Astrocyte (in vitro differentiated cells and primary cell): ENCODE measurements around the gene APLP1. TPM values are rescaled to one million over a fixed set of nuclear protein-coding genes. Genes with fewer than 3 reads are reported as not detected.

Source experiments
- DNase-seq: peaks from one replicate; pipeline ENCODE4 v3.0.0-alpha.2; 2010; ENCODE audit warnings: low read depth
- FAIRE-seq: peaks from 2 replicates; lab custom pipeline; 2011; peaks lifted over from hg19 to GRCh38; lab: Jason Lieb, UNC
- H2AFZ ChIP-seq: 2 replicates; pipeline ENCODE4 v1.6.0; 2012; ENCODE audit warnings: low read depth, low read length, inconsistent platforms
- H3K27ac ChIP-seq: 2 replicates; pipeline ENCODE4 v1.5.1; 2011; ENCODE audit warnings: low read depth, low read length, inconsistent platforms
- H3K27me3 ChIP-seq: 2 replicates; pipeline ENCODE4 v1.6.0; 2011; ENCODE audit warnings: low read length, inconsistent platforms; ENCODE audit not compliant: insufficient read depth
- H3K36me3 ChIP-seq: 2 replicates; pipeline ENCODE4 v1.5.1; 2011; ENCODE audit warnings: low read length, inconsistent platforms; ENCODE audit not compliant: insufficient read depth
- H3K4me1 ChIP-seq: 2 replicates; pipeline ENCODE4 v1.5.1; 2011; ENCODE audit warnings: low read length, inconsistent platforms; ENCODE audit not compliant: insufficient read depth
- H3K4me2 ChIP-seq: 2 replicates; pipeline ENCODE4 v1.6.0; 2012; ENCODE audit warnings: low read length, inconsistent platforms
- H3K4me3 ChIP-seq: 2 replicates; pipeline ENCODE4 v1.5.1; 2011; ENCODE audit warnings: low read depth, mild to moderate bottlenecking, low read length, inconsistent platforms; ENCODE audit not compliant: insufficient read depth
- H3K79me2 ChIP-seq: 2 replicates; pipeline ENCODE4 v1.6.0; 2012; ENCODE audit warnings: mild to moderate bottlenecking, low read length, inconsistent platforms; ENCODE audit not compliant: insufficient read depth
- H3K9ac ChIP-seq: 2 replicates; pipeline ENCODE4 v1.6.0; 2012; ENCODE audit warnings: mild to moderate bottlenecking, low read length, inconsistent platforms
- H3K9me3 ChIP-seq: 2 replicates; pipeline ENCODE4 v1.5.1; 2012; ENCODE audit warnings: low read depth, mild to moderate bottlenecking, low read length, inconsistent platforms; ENCODE audit not compliant: insufficient read depth
- H4K20me1 ChIP-seq: 2 replicates; pipeline ENCODE4 v1.6.0; 2012; ENCODE audit warnings: low read length, inconsistent platforms; ENCODE audit not compliant: insufficient read depth
- H3K27ac Mint-ChIP-seq: one replicate; pipeline ENCODE4 v1.8.0; 2021; ENCODE audit warnings: mild to moderate bottlenecking, mixed read lengths; ENCODE audit not compliant: unreplicated experiment
- H3K27me3 Mint-ChIP-seq: one replicate; pipeline ENCODE4 v1.8.0; 2021; ENCODE audit warnings: low read depth, mixed read lengths; ENCODE audit not compliant: unreplicated experiment
- H3K36me3 Mint-ChIP-seq: one replicate; pipeline ENCODE4 v1.8.0; 2021; ENCODE audit warnings: low read depth, mixed read lengths; ENCODE audit not compliant: unreplicated experiment
- H3K4me1 Mint-ChIP-seq: one replicate; pipeline ENCODE4 v1.8.0; 2021; ENCODE audit warnings: low read depth, mixed read lengths; ENCODE audit not compliant: unreplicated experiment
- H3K4me3 Mint-ChIP-seq: one replicate; pipeline ENCODE4 v1.8.0; 2021; ENCODE audit warnings: mild to moderate bottlenecking, moderate library complexity, mixed read lengths; ENCODE audit not compliant: unreplicated experiment
- H3K9me3 Mint-ChIP-seq: one replicate; pipeline ENCODE4 v1.8.0; 2021; ENCODE audit warnings: mild to moderate bottlenecking, mixed read lengths; ENCODE audit not compliant: unreplicated experiment
- CTCF ChIP-seq: IDR thresholded peaks from 2 replicates; pipeline ENCODE4 v1.5.1; 2011; ENCODE audit warnings: low read depth, mild to moderate bottlenecking, inconsistent platforms, low read length, moderate library complexity; ENCODE audit not compliant: insufficient read depth
- EZH2 ChIP-seq: IDR thresholded peaks from 2 replicates; pipeline ENCODE4 v1.6.1; 2012; ENCODE audit warnings: mild to moderate bottlenecking, low read length, inconsistent platforms; ENCODE audit not compliant: insufficient read depth
- total RNA-seq: library from RNA; stranded (reverse); gene quantifications from 2 replicates; pipeline ENCODE4 v1.2.1, GENCODE V29; 2021

APLP1 gene
- total RNA-seq, 1 donor from 2014 or later, result 69.4 TPM

- TF ChIP-seq EZH2 (no peak), CTCF (no peak)
- H4K20me1 ChIP-seq, result no peaks in the 10 kb centered on the region
- H3K27ac ChIP-seq, result no peak overlapping the region
- peaks cover 9% of the 10 kb centered on the region for H3K9me3 Mint-ChIP-seq
- H3K36me3 Mint-ChIP-seq, result no peaks in the 10 kb centered on the region
- peaks cover 12% of the 10 kb centered on the region for H3K4me1 Mint-ChIP-seq
- peaks cover 39% of the 10 kb centered on the region for H3K27me3 ChIP-seq
- H3K4me3 ChIP-seq, result no peak overlapping the region
- H3K4me1 ChIP-seq, result no peaks in the 10 kb centered on the region
- no peaks in the 10 kb centered on the region for H3K36me3 ChIP-seq
- peaks cover 79% of the 10 kb centered on the region for H3K27me3 Mint-ChIP-seq
- no peak overlapping the region for H3K27ac Mint-ChIP-seq
- H3K4me3 Mint-ChIP-seq, result no peak overlapping the region
- H3K79me2 ChIP-seq, result no peaks in the 10 kb centered on the region
- H2AFZ ChIP-seq, result no peak overlapping the region
- H3K4me2 ChIP-seq, result no peak overlapping the region
- FAIRE-seq, result no peak
- peaks cover 3% of the 10 kb centered on the region for H3K9me3 ChIP-seq
- DNase-seq, result no peak
- H3K9ac ChIP-seq, result no peak overlapping the region
Observed at GRCh38 chr19:35848486-35848885, 19.9 kb upstream of the APLP1 start.

- H4K20me1 ChIP-seq, result no peaks in the 10 kb centered on the region
- no peak overlapping the region for H3K27ac ChIP-seq
- H3K36me3 ChIP-seq, result no peaks in the 10 kb centered on the region
- Mint-ChIP-seq H3K36me3 (no peaks in the 10 kb centered on the region), H3K4me3 (no peak overlapping the region), H3K27me3 (peaks cover 75% of the 10 kb centered on the region), H3K27ac (no peak overlapping the region), H3K9me3 (peaks cover 6% of the 10 kb centered on the region), H3K4me1 (peaks cover 12% of the 10 kb centered on the region)
- H3K9ac ChIP-seq, result no peak overlapping the region
- no peak for TF ChIP-seq EZH2
- no peak for TF ChIP-seq CTCF
- no peak overlapping the region for H3K4me2 ChIP-seq
- H2AFZ ChIP-seq, result no peak overlapping the region
- no peaks in the 10 kb centered on the region for H3K4me1 ChIP-seq
- H3K79me2 ChIP-seq, result no peaks in the 10 kb centered on the region
- DNase-seq (no peak), FAIRE-seq (no peak)
- no peak overlapping the region for H3K4me3 ChIP-seq
- H3K9me3 ChIP-seq, result peaks cover 3% of the 10 kb centered on the region
- peaks cover 35% of the 10 kb centered on the region for H3K27me3 ChIP-seq
Observed at GRCh38 chr19:35848919-35849505, 19.4 kb upstream of the APLP1 start.
